Neural progenitor cell (in vitro differentiated cells): ENCODE data around the gene NES. TPM values are rescaled to one million over a fixed set of nuclear protein-coding genes. Genes with fewer than 3 reads are reported as not detected.

Experiments
- DNase-seq: peaks from one replicate; pipeline ENCODE4 v3.0.0-alpha.2; 2016; ENCODE audit warnings: low spot score
- H2AFZ ChIP-seq: fragments of 200-600 bp; sonication (generic); replicated peaks from 2 replicates; pipeline ENCODE4 v1.6.1; 2016; ENCODE audit warnings: antibody characterized with exemption
- H3F3A ChIP-seq: fragments of 200-600 bp; sonication (generic); 2 replicates; pipeline ENCODE4 v1.6.1; 2016; ENCODE audit warnings: antibody characterized with exemption, low read depth
- H3K27ac ChIP-seq: fragments of 200-600 bp; sonication (generic); 2 replicates; pipeline ENCODE4 v1.5.1; 2016; ENCODE audit warnings: mild to moderate bottlenecking
- H3K27me3 ChIP-seq: fragments of 200-600 bp; sonication (generic); 2 replicates; pipeline ENCODE4 v1.6.1; 2016; ENCODE audit warnings: mild to moderate bottlenecking, moderate library complexity
- H3K36me3 ChIP-seq: fragments of 200-600 bp; sonication (generic); 2 replicates; pipeline ENCODE4 v1.5.1; 2016
- H3K4me1 ChIP-seq: fragments of 200-600 bp; sonication (generic); 2 replicates; pipeline ENCODE4 v1.6.1; 2016; ENCODE audit warnings: mixed run types
- H3K4me2 ChIP-seq: fragments of 200-600 bp; sonication (generic); 2 replicates; pipeline ENCODE4 v1.6.1; 2016
- H3K4me3 ChIP-seq: fragments of 200-600 bp; sonication (generic); 2 replicates; pipeline ENCODE4 v1.5.1; 2016
- H3K79me2 ChIP-seq: fragments of 200-600 bp; sonication (generic); 2 replicates; pipeline ENCODE4 v1.6.1; 2016; ENCODE audit warnings: low read depth
- H3K9ac ChIP-seq: fragments of 200-600 bp; sonication (generic); 2 replicates; pipeline ENCODE4 v1.6.1; 2016
- H3K9me3 ChIP-seq: fragments of 200-600 bp; sonication (generic); 2 replicates; pipeline ENCODE4 v1.5.1; 2016; ENCODE audit warnings: low read depth
- H4K20me1 ChIP-seq: fragments of 200-600 bp; sonication (generic); 2 replicates; pipeline ENCODE4 v1.6.1; 2016; ENCODE audit warnings: low read depth
- H3K27ac Mint-ChIP-seq: 3 replicates; pipeline ENCODE4 v1.8.0; 2021; ENCODE audit warnings: mixed read lengths
- H3K27me3 Mint-ChIP-seq: 2 replicates; pipeline ENCODE4 v1.8.0; 2022; ENCODE audit warnings: low read depth, mild to moderate bottlenecking, inconsistent platforms, moderate library complexity, mixed read lengths; ENCODE audit not compliant: insufficient read depth
- H3K36me3 Mint-ChIP-seq: 3 replicates; pipeline ENCODE4 v1.8.0; 2021; ENCODE audit warnings: mixed read lengths
- H3K4me1 Mint-ChIP-seq: 3 replicates; pipeline ENCODE4 v1.8.0; 2021; ENCODE audit warnings: mixed read lengths
- H3K4me3 Mint-ChIP-seq: 3 replicates; pipeline ENCODE4 v1.8.0; 2021; ENCODE audit warnings: mild to moderate bottlenecking, moderate library complexity, mixed read lengths
- H3K9me3 Mint-ChIP-seq: 3 replicates; pipeline ENCODE4 v1.8.0; 2020; ENCODE audit warnings: mixed read lengths
- CTCF ChIP-seq: fragments of 200-600 bp; sonication (generic); IDR thresholded peaks from 2 replicates; pipeline ENCODE4 v1.5.1; 2017; ENCODE audit warnings: antibody characterized with exemption, mild to moderate bottlenecking
- EZH2 ChIP-seq: fragments of 200-600 bp; sonication (generic); IDR thresholded peaks from 2 replicates; pipeline ENCODE4 v1.6.1; 2017; ENCODE audit warnings: antibody characterized with exemption, mild to moderate bottlenecking, moderate library complexity
- EZH2phosphoT487 ChIP-seq: fragments of 200-600 bp; sonication (generic); IDR thresholded peaks from 2 replicates; pipeline ENCODE4 v1.6.1; 2017; ENCODE audit warnings: antibody characterized with exemption
- total RNA-seq: library from RNA; depleted of rRNA; stranded (reverse); fragments of >200 nt; gene quantifications from 2 replicates; pipeline ENCODE4 v1.2.3, GENCODE V29; 2015; ENCODE audit warnings: low replicate concordance

NES gene
- total RNA-seq, 1 donor from 2014 or later: 83.8 TPM

GRCh38 chr1:156666862-156667609 lies 10.2 kb downstream of the NES start:
- DNase-seq: no peak
- Mint-ChIP-seq H3K27ac (peak overlapping the region; percentile 99), H3K27me3 (peaks cover 22% of the 10 kb centered on the region), H3K4me1 (peaks cover 91% of the 10 kb centered on the region), H3K9me3 (no peaks in the 10 kb centered on the region), H3K4me3 (no peak overlapping the region), H3K36me3 (peaks cover 14% of the 10 kb centered on the region)
- no peak for TF ChIP-seq CTCF
- no peak for TF ChIP-seq EZH2
- no peak for TF ChIP-seq EZH2phosphoT487
- peaks cover 48% of the 10 kb centered on the region for H4K20me1 ChIP-seq
- peaks cover 9% of the 10 kb centered on the region for H3K36me3 ChIP-seq
- no peaks in the 10 kb centered on the region for H3K9me3 ChIP-seq
- no peak overlapping the region for H2AFZ ChIP-seq
- no peak overlapping the region for H3K4me3 ChIP-seq
- no peak overlapping the region for H3K9ac ChIP-seq
- H3K27ac ChIP-seq: peak overlapping the region; percentile 80
- no peaks in the 10 kb centered on the region for H3K27me3 ChIP-seq
- H3K4me2 ChIP-seq: no peak overlapping the region
- H3K4me1 ChIP-seq: peaks cover 77% of the 10 kb centered on the region
- H3K79me2 ChIP-seq: peaks cover 12% of the 10 kb centered on the region
- peaks cover 88% of the 10 kb centered on the region for H3F3A ChIP-seq

GRCh38 chr1:156665539-156665938 lies 11.7 kb downstream of the NES start:
- Mint-ChIP-seq H3K36me3 (peaks cover 3% of the 10 kb centered on the region), H3K4me3 (peak overlapping the region; percentile 71), H3K4me1 (peaks cover 93% of the 10 kb centered on the region), H3K9me3 (no peaks in the 10 kb centered on the region), H3K27me3 (peaks cover 20% of the 10 kb centered on the region), H3K27ac (peak overlapping the region; percentile 100)
- no peaks in the 10 kb centered on the region for H3K79me2 ChIP-seq
- no peak overlapping the region for H3K4me2 ChIP-seq
- no peaks in the 10 kb centered on the region for H3K9me3 ChIP-seq
- H3K4me3 ChIP-seq: no peak overlapping the region
- TF ChIP-seq EZH2phosphoT487: no peak
- H3K9ac ChIP-seq: no peak overlapping the region
- H3F3A ChIP-seq: peaks cover 90% of the 10 kb centered on the region
- H3K27ac ChIP-seq: peak overlapping the region; percentile 12
- H3K36me3 ChIP-seq: no peaks in the 10 kb centered on the region
- no peaks in the 10 kb centered on the region for H3K27me3 ChIP-seq
- peaks cover 33% of the 10 kb centered on the region for H4K20me1 ChIP-seq
- no peak overlapping the region for H2AFZ ChIP-seq
- no peak for DNase-seq
- H3K4me1 ChIP-seq: peaks cover 82% of the 10 kb centered on the region

- H3F3A ChIP-seq: peaks cover 87% of the 10 kb centered on the region
- peaks cover 91% of the 10 kb centered on the region for H3K4me1 Mint-ChIP-seq
- H2AFZ ChIP-seq: no peak overlapping the region
- no peaks in the 10 kb centered on the region for H3K9me3 Mint-ChIP-seq
- H3K27me3 ChIP-seq: no peaks in the 10 kb centered on the region
- H3K9ac ChIP-seq: no peak overlapping the region
- peaks cover 3% of the 10 kb centered on the region for H3K36me3 Mint-ChIP-seq
- H3K4me1 ChIP-seq: peaks cover 86% of the 10 kb centered on the region
- H3K27me3 Mint-ChIP-seq: peaks cover 18% of the 10 kb centered on the region
- TF ChIP-seq CTCF (no peak), EZH2 (no peak), EZH2phosphoT487 (no peak)
- H3K27ac ChIP-seq: peak overlapping the region; percentile 22
- H3K9me3 ChIP-seq: no peaks in the 10 kb centered on the region
- H3K4me3 Mint-ChIP-seq: peak overlapping the region; percentile 81
- H3K27ac Mint-ChIP-seq: peak overlapping the region; percentile 100
- no peaks in the 10 kb centered on the region for H3K36me3 ChIP-seq
- peak overlapping the region; percentile 64 for H3K4me2 ChIP-seq
- H4K20me1 ChIP-seq: peaks cover 27% of the 10 kb centered on the region
- peak; percentile 50 for DNase-seq
- H3K79me2 ChIP-seq: no peaks in the 10 kb centered on the region
- no peak overlapping the region for H3K4me3 ChIP-seq
Observed at GRCh38 chr1:156664767-156665411, 12.3 kb downstream of the NES start.
